T47D (cell line): ENCODE measurements around the gene ATP5F1E.

Experiments used
- DNase-seq, 2 experiments: peaks; one replicate each; pipeline versions ENCODE4 v3.0.0 to v3.0.0-alpha.2; 2011 to 2012; ENCODE audit warnings: low read depth in 1 of 2, low spot score in 1 of 2
- JUND ChIP-seq: IDR thresholded peaks from 2 replicates; pipeline ENCODE4 v1.6.1; 2012; ENCODE audit warnings: low read depth
- in situ Hi-C: cut with HindIII; loops from 2 replicates; pipeline ENCODE4 v1.10.0; 2016; ENCODE audit warnings: low sequenced_read_pairs, low pct_unique_long_range_greater_than_20kb

The ATP5F1E gene

GRCh38 chr20:59040667-59041066, 8.5 kb upstream of the ATP5F1E start:
- DNase-seq = no peak
- no peak for TF ChIP-seq JUND
- in situ Hi-C loops = no loop called here

- in situ Hi-C loops = no loop called here
- no peak for DNase-seq
- no peak for TF ChIP-seq JUND
Observed at GRCh38 chr20:59039233-59039632, 7.1 kb upstream of the ATP5F1E start.

- no peak for DNase-seq
- TF ChIP-seq JUND = no peak
- in situ Hi-C loops = no loop called here
Observed at GRCh38 chr20:59037386-59037785, 5.3 kb upstream of the ATP5F1E start.

GRCh38 chr20:59035381-59035780, 3.2 kb upstream of the ATP5F1E start:
- DNase-seq = no peak
- in situ Hi-C loops = no loop called here
- no peak for TF ChIP-seq JUND

GRCh38 chr20:59033616-59034165, 1.6 kb upstream of the ATP5F1E start:
- DNase-seq = no peak
- in situ Hi-C loops = no loop called here
- TF ChIP-seq JUND = no peak

- in situ Hi-C loops = no loop called here
- no peak for DNase-seq
- no peak for TF ChIP-seq JUND
Observed at GRCh38 chr20:59033093-59033492, 958 bp upstream of the ATP5F1E start.

- no peak for DNase-seq
- no peak for TF ChIP-seq JUND
- in situ Hi-C loops = no loop called here
Observed at GRCh38 chr20:59032713-59033059, 551 bp upstream of the ATP5F1E start.

GRCh38 chr20:59031564-59032022, 542 bp downstream of the ATP5F1E start:
- in situ Hi-C loops = no loop called here
- TF ChIP-seq JUND = no peak
- no peak for DNase-seq

- DNase-seq = no peak
- in situ Hi-C loops = no loop called here
- no peak for TF ChIP-seq JUND
Observed at GRCh38 chr20:59030911-59031563, 1.1 kb downstream of the ATP5F1E start.

- in situ Hi-C loops = no loop called here
- TF ChIP-seq JUND = no peak
- DNase-seq = no peak
Observed at GRCh38 chr20:59028812-59029211, 3.3 kb downstream of the ATP5F1E start.

GRCh38 chr20:59027741-59028320, 4.3 kb downstream of the ATP5F1E start:
- in situ Hi-C loops = no loop called here
- DNase-seq = no peak
- no peak for TF ChIP-seq JUND

- no peak for DNase-seq
- TF ChIP-seq JUND = no peak
- in situ Hi-C loops = no loop called here
Observed at GRCh38 chr20:59026904-59027740, 5.0 kb downstream of the ATP5F1E start.

GRCh38 chr20:59025511-59025910, 6.6 kb downstream of the ATP5F1E start:
- TF ChIP-seq JUND = no peak
- DNase-seq = no peak
- in situ Hi-C loops = no loop called here
